PC-3 (cell line): ENCODE measurements around the gene FAM83F.

Experiments used
- EZH2 ChIP-seq: fragments of 300-600 bp; sonication (generic); IDR thresholded peaks from one replicate; pipeline ENCODE4 v1.6.1; 2017; ENCODE audit warnings: antibody characterized with exemption, mild to moderate bottlenecking, low read length; ENCODE audit not compliant: unreplicated experiment
- TF ChIP-seq, protein P1 (sequence below): fragments of 300-600 bp; sonication (generic); conservative IDR thresholded peaks from 2 replicates; pipeline ENCODE4 v1.5.1; 2017; ENCODE audit warnings: antibody characterized with exemption, low read depth, mild to moderate bottlenecking, low read length

DNA sequence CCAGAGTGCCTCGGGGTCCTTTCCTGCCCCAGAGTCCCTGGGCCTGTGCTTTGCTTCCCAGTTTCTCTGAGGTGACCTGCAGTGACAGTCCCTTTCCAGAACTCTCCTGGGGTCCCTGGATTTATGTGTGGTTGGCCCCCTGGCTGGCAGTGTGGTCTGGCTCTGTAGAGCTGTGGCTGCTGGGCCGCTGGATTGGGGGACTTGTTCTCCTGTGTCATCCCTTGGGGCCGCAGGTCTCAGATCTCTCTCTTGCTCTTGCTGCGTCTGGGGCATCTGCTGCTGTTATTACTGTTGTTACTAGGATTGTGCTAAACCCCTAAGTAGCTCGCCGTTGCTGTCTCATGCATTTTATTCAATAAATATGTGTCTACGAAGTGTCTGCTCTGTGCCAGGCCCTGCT is 31.9 kb downstream of the FAM83F start:
- TF ChIP-seq, protein P1, sequence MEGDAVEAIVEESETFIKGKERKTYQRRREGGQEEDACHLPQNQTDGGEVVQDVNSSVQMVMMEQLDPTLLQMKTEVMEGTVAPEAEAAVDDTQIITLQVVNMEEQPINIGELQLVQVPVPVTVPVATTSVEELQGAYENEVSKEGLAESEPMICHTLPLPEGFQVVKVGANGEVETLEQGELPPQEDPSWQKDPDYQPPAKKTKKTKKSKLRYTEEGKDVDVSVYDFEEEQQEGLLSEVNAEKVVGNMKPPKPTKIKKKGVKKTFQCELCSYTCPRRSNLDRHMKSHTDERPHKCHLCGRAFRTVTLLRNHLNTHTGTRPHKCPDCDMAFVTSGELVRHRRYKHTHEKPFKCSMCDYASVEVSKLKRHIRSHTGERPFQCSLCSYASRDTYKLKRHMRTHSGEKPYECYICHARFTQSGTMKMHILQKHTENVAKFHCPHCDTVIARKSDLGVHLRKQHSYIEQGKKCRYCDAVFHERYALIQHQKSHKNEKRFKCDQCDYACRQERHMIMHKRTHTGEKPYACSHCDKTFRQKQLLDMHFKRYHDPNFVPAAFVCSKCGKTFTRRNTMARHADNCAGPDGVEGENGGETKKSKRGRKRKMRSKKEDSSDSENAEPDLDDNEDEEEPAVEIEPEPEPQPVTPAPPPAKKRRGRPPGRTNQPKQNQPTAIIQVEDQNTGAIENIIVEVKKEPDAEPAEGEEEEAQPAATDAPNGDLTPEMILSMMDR: no peak
- no peak for TF ChIP-seq EZH2
